Activated CD4-positive, CD25-positive, alpha-beta regulatory T cell treated with anti-CD3 and anti-CD28 coated beads, Interleukin-2, amount 50 U/mL, for 72 hours (primary cell): ENCODE data around the gene BASP1.
"Not testable (repeated sequence)": the region's sequence is repeated elsewhere in the genome, so short reads cannot be mapped to it uniquely, and the experiment has no call there.

Experiments
- DNase-seq: peaks from one replicate; pipeline ENCODE4 v3.0.0; 2021

BASP1 gene

GRCh38 chr5:17217493-17218352 lies at the start of gene BASP1:
Gene BASP1 (plus strand): TSS chr5:17217631. CDS start chr5:17275217, 57,586 bp downstream.
- DNase-seq: peak; percentile 34

GRCh38 chr5:17169507-17169906 lies 47.9 kb upstream of the BASP1 start:
- DNase-seq: no peak

- DNase-seq: no peak
Observed at GRCh38 chr5:17172791-17173190, 44.6 kb upstream of the BASP1 start.

GRCh38 chr5:17174965-17175364 lies 42.5 kb upstream of the BASP1 start:
- no peak for DNase-seq

GRCh38 chr5:17177501-17178372 lies 39.7 kb upstream of the BASP1 start:
- no peak for DNase-seq

- DNase-seq: no peak
Observed at GRCh38 chr5:17178373-17178675, 39.1 kb upstream of the BASP1 start.

- DNase-seq: no peak
Observed at GRCh38 chr5:17180330-17180843, 37.0 kb upstream of the BASP1 start.

GRCh38 chr5:17180864-17181723 lies 36.3 kb upstream of the BASP1 start:
- no peak for DNase-seq

GRCh38 chr5:17182494-17182893 lies 34.9 kb upstream of the BASP1 start:
- no peak for DNase-seq

- no peak for DNase-seq
Observed at GRCh38 chr5:17182981-17183380, 34.5 kb upstream of the BASP1 start.

GRCh38 chr5:17183831-17184230 lies 33.6 kb upstream of the BASP1 start:
- no peak for DNase-seq

GRCh38 chr5:17184588-17184987 lies 32.8 kb upstream of the BASP1 start:
- no peak for DNase-seq

- no peak for DNase-seq
Observed at GRCh38 chr5:17185349-17185748, 32.1 kb upstream of the BASP1 start.

GRCh38 chr5:17185773-17186172 lies 31.7 kb upstream of the BASP1 start:
- no peak for DNase-seq

- no peak for DNase-seq
Observed at GRCh38 chr5:17186256-17186655, 31.2 kb upstream of the BASP1 start.

- no peak for DNase-seq
Observed at GRCh38 chr5:17187011-17187785, 30.2 kb upstream of the BASP1 start.

GRCh38 chr5:17187786-17188170 lies 29.7 kb upstream of the BASP1 start:
- no peak for DNase-seq

- DNase-seq: peak; percentile 68
Observed at GRCh38 chr5:17189381-17190036, 27.9 kb upstream of the BASP1 start.

- no peak for DNase-seq
Observed at GRCh38 chr5:17190242-17190778, 27.1 kb upstream of the BASP1 start.

- no peak for DNase-seq
Observed at GRCh38 chr5:17190799-17191391, 26.5 kb upstream of the BASP1 start.

GRCh38 chr5:17191574-17191973 lies 25.9 kb upstream of the BASP1 start:
- not testable (repeated sequence) for DNase-seq
